ENCODE measurements around the gene OCA2.

Gene OCA2

GRCh38 chr15:28101983-28102441, 2.9 kb upstream of the OCA2 start:
- H3K4me3 Mint-ChIP-seq: no peak overlapping the region
- peaks cover 42% of the 10 kb centered on the region for H3K4me1 Mint-ChIP-seq
- no peak for DNase-seq
- no peaks in the 10 kb centered on the region for H3K9me3 Mint-ChIP-seq
- no peak overlapping the region for H3K27ac Mint-ChIP-seq
- no peak for TF ChIP-seq CTCF (IDR thresholded peaks at IDR 0.05)
- H3K27me3 Mint-ChIP-seq (ENCODE audit: low read depth, poor library complexity): peaks cover 74% of the 10 kb centered on the region
- no peaks in the 10 kb centered on the region for H3K36me3 Mint-ChIP-seq (ENCODE audit: low read depth)

- no peak for TF ChIP-seq CTCF (IDR thresholded peaks at IDR 0.05)
- no peak for DNase-seq
- no peak overlapping the region for H3K4me3 Mint-ChIP-seq
- H3K27me3 Mint-ChIP-seq (ENCODE audit: low read depth, poor library complexity): peaks cover 81% of the 10 kb centered on the region
- H3K4me1 Mint-ChIP-seq: peaks cover 44% of the 10 kb centered on the region
- H3K36me3 Mint-ChIP-seq (ENCODE audit: low read depth): no peaks in the 10 kb centered on the region
- H3K9me3 Mint-ChIP-seq: no peaks in the 10 kb centered on the region
- no peak overlapping the region for H3K27ac Mint-ChIP-seq
Observed at GRCh38 chr15:28101201-28101600, 2.1 kb upstream of the OCA2 start.

GRCh38 chr15:28100516-28101195, 1.5 kb upstream of the OCA2 start:
- no peak for TF ChIP-seq CTCF (IDR thresholded peaks at IDR 0.05)
- no peaks in the 10 kb centered on the region for H3K9me3 Mint-ChIP-seq
- H3K4me3 Mint-ChIP-seq: peak overlapping the region; percentile 69
- H3K36me3 Mint-ChIP-seq (ENCODE audit: low read depth): no peaks in the 10 kb centered on the region
- peaks cover 81% of the 10 kb centered on the region for H3K27me3 Mint-ChIP-seq (ENCODE audit: low read depth, poor library complexity)
- no peak for DNase-seq
- peaks cover 44% of the 10 kb centered on the region for H3K4me1 Mint-ChIP-seq
- no peak overlapping the region for H3K27ac Mint-ChIP-seq

GRCh38 chr15:28099555-28100140, 533 bp upstream of the OCA2 start:
- Mint-ChIP-seq H3K27me3 (ENCODE audit: low read depth, poor library complexity) (peaks cover 88% of the 10 kb centered on the region), H3K27ac (no peak overlapping the region), H3K9me3 (no peaks in the 10 kb centered on the region), H3K36me3 (ENCODE audit: low read depth) (no peaks in the 10 kb centered on the region), H3K4me1 (peaks cover 47% of the 10 kb centered on the region), H3K4me3 (peak overlapping the region; percentile 69)
- DNase-seq: no peak
- no peak for TF ChIP-seq CTCF (IDR thresholded peaks at IDR 0.05)

GRCh38 chr15:28098360-28098765, 752 bp downstream of the OCA2 start:
- no peaks in the 10 kb centered on the region for H3K36me3 Mint-ChIP-seq (ENCODE audit: low read depth)
- TF ChIP-seq CTCF (IDR thresholded peaks at IDR 0.05): no peak
- no peak overlapping the region for H3K27ac Mint-ChIP-seq
- peaks cover 95% of the 10 kb centered on the region for H3K27me3 Mint-ChIP-seq (ENCODE audit: low read depth, poor library complexity)
- H3K4me1 Mint-ChIP-seq: peaks cover 50% of the 10 kb centered on the region
- peak overlapping the region; percentile 76 for H3K4me3 Mint-ChIP-seq
- no peak for DNase-seq
- peaks cover 7% of the 10 kb centered on the region for H3K9me3 Mint-ChIP-seq
